IMR-90 (cell line): ENCODE results near the gene HEYL. TPM values are rescaled to one million over a fixed set of nuclear protein-coding genes. Genes with fewer than 3 reads are reported as not detected.

Experiments used
- ATAC-seq: fragments of 200-7000 bp; cut with Tn5 transposase; 2 replicates; pipeline ENCODE4 v1.9.1; 2020; ENCODE audit warnings: low read depth, mild to moderate bottlenecking, moderate library complexity
- BruUV-seq: library from RNA; stranded (reverse); fragments of 400-500 nt; replicated peaks from 2 replicates; lab custom pipeline; 2021; lab: Mats Ljungman, UMichigan
- CTCF ChIA-PET: fragments of 300-600 bp; formaldehyde crosslinking; extraction: SDS; loops from one replicate; lab custom pipeline; 2021; ENCODE audit warnings: antibody characterized with exemption; lab: Yijun Ruan, JAX
- POLR2A ChIA-PET: fragments of 300-600 bp; sonication (Branson Sonifier 250); formaldehyde crosslinking; loops from one replicate; lab custom pipeline; 2022; ENCODE audit warnings: antibody characterized with exemption; ENCODE audit not compliant: unreplicated experiment; lab: Charles Lee
- DNase-seq: peaks from one replicate; pipeline ENCODE4 v3.0.0; 2013
- H2AFZ ChIP-seq: replicated peaks from 2 replicates; pipeline ENCODE3; 2013; ENCODE audit warnings: low read length, mild to moderate bottlenecking; ENCODE audit not compliant: poor library complexity
- H2AK5ac ChIP-seq: 2 replicates; pipeline ENCODE4 v1.6.1; 2013; ENCODE audit warnings: low read depth, low read length, inconsistent platforms
- H2AK9ac ChIP-seq: replicated peaks from 2 replicates; pipeline ENCODE3; 2013; ENCODE audit warnings: mild to moderate bottlenecking, low read depth, low read length, moderate library complexity; ENCODE audit not compliant: poor library complexity
- H2BK120ac ChIP-seq: 2 replicates; pipeline ENCODE4 v1.6.1; 2013; ENCODE audit warnings: low read depth, low read length, inconsistent platforms
- H2BK15ac ChIP-seq: 3 replicates; pipeline ENCODE4 v1.6.1; 2013; ENCODE audit warnings: low read depth, low read length, inconsistent platforms
- H2BK20ac ChIP-seq: 2 replicates; pipeline ENCODE4 v1.6.1; 2013; ENCODE audit warnings: low read depth, mild to moderate bottlenecking, inconsistent platforms, low read length, moderate library complexity
- H2BK5ac ChIP-seq: 2 replicates; pipeline ENCODE4 v1.6.1; 2013; ENCODE audit warnings: mild to moderate bottlenecking, low read depth, low read length, inconsistent platforms; ENCODE audit not compliant: poor library complexity, severe bottlenecking
- H3K14ac ChIP-seq: replicated peaks from 2 replicates; pipeline ENCODE4 v1.6.1; 2013; ENCODE audit warnings: low read depth, low read length, inconsistent platforms
- H3K18ac ChIP-seq: 2 replicates; pipeline ENCODE4 v1.6.1; 2013; ENCODE audit warnings: low read depth, low read length, control low read depth
- H3K23ac ChIP-seq: 2 replicates; pipeline ENCODE4 v1.6.1; 2013; ENCODE audit warnings: low read depth, low read length, inconsistent platforms
- H3K27ac ChIP-seq: 2 replicates; pipeline ENCODE4 v1.5.1; 2013; ENCODE audit warnings: mild to moderate bottlenecking, control low read depth, low read length; ENCODE audit not compliant: insufficient read depth
- H3K27me3 ChIP-seq: 2 replicates; pipeline ENCODE4 v1.6.1; 2013; ENCODE audit warnings: low read length; ENCODE audit not compliant: control insufficient read depth, insufficient read depth
- H3K36me3 ChIP-seq: 2 replicates; pipeline ENCODE4 v1.6.1; 2013; ENCODE audit warnings: low read length, mixed read lengths; ENCODE audit not compliant: control insufficient read depth, insufficient read depth
- H3K4ac ChIP-seq: 2 replicates; pipeline ENCODE4 v1.6.1; 2013; ENCODE audit warnings: low read depth, low read length, inconsistent platforms
- H3K4me1 ChIP-seq: 2 replicates; pipeline ENCODE4 v1.6.1; 2013; ENCODE audit warnings: low read length, mixed read lengths; ENCODE audit not compliant: control insufficient read depth, insufficient read depth
- H3K4me2 ChIP-seq: 2 replicates; pipeline ENCODE4 v1.6.1; 2013; ENCODE audit warnings: low read depth, mild to moderate bottlenecking, control low read depth, low read length, moderate library complexity
- H3K4me3 ChIP-seq: 2 replicates; pipeline ENCODE4 v1.5.1; 2013; ENCODE audit warnings: low read depth, mild to moderate bottlenecking, control low read depth, low read length, moderate library complexity; ENCODE audit not compliant: insufficient read depth
- H3K56ac ChIP-seq: 2 replicates; pipeline ENCODE4 v1.6.1; 2013; ENCODE audit warnings: low read length, inconsistent platforms; ENCODE audit not compliant: insufficient read depth; ENCODE audit errors: extremely low read depth
- H3K79me1 ChIP-seq, 2 experiments: 2 replicates each; pipeline ENCODE4 v1.6.1; 2013; ENCODE audit warnings: low read length in 2 of 2, inconsistent platforms in 1 of 2, low read depth in 1 of 2
- H3K9ac ChIP-seq: 2 replicates; pipeline ENCODE4 v1.6.1; 2013; ENCODE audit warnings: low read depth, low read length, control low read depth
- H3K9me1 ChIP-seq: 2 replicates; pipeline ENCODE4 v1.6.1; 2013; ENCODE audit warnings: low read length, inconsistent platforms; ENCODE audit not compliant: insufficient read depth
- H3K9me3 ChIP-seq: 2 replicates; pipeline ENCODE4 v1.6.1; 2013; ENCODE audit warnings: low read length; ENCODE audit not compliant: control insufficient read depth, insufficient read depth
- H4K20me1 ChIP-seq: 2 replicates; pipeline ENCODE4 v1.6.1; 2013; ENCODE audit warnings: low read length, inconsistent platforms; ENCODE audit not compliant: insufficient read depth
- H4K5ac ChIP-seq: 2 replicates; pipeline ENCODE4 v1.6.1; 2013; ENCODE audit warnings: mild to moderate bottlenecking, low read depth, low read length, control low read depth
- H4K8ac ChIP-seq, 2 experiments: 2 replicates each; pipeline ENCODE4 v1.6.1; 2013; ENCODE audit warnings: low read depth in 2 of 2, low read length in 2 of 2, control low read depth in 1 of 2, inconsistent platforms in 1 of 2
- H4K91ac ChIP-seq: 2 replicates; pipeline ENCODE4 v1.6.1; 2013; ENCODE audit warnings: low read depth, low read length, inconsistent platforms; ENCODE audit not compliant: insufficient read depth
- BHLHE40 ChIP-seq: fragments of 150-350 bp; IDR thresholded peaks from 2 replicates; pipeline ENCODE4 v1.6.1; 2016; ENCODE audit warnings: mild to moderate bottlenecking, low read depth, low read length
- CEBPB ChIP-seq: IDR thresholded peaks from 2 replicates; pipeline ENCODE4 v1.6.1; 2012; ENCODE audit warnings: low read depth, low read length, improper control_type of control experiment
- CHD1 ChIP-seq: IDR thresholded peaks from 2 replicates; pipeline ENCODE4 v1.6.1; 2012; ENCODE audit warnings: low read depth, low read length, improper control_type of control experiment
- CTCF ChIP-seq: conservative IDR thresholded peaks from 2 replicates; pipeline ENCODE4 v1.5.1; 2012; ENCODE audit warnings: mild to moderate bottlenecking, low read depth, low read length, improper control_type of control experiment
- ELK1 ChIP-seq: fragments of 150-350 bp; IDR thresholded peaks from 2 replicates; pipeline ENCODE4 v1.6.1; 2016; ENCODE audit warnings: low read depth, mild to moderate bottlenecking, low read length, moderate library complexity, borderline replicate concordance
- FOS ChIP-seq: fragments of 150-350 bp; IDR thresholded peaks from 2 replicates; pipeline ENCODE4 v1.6.1; 2016; ENCODE audit warnings: low read depth, low read length
- MAFK ChIP-seq: IDR thresholded peaks from 2 replicates; pipeline ENCODE4 v1.6.1; 2012; ENCODE audit warnings: low read depth, low read length, improper control_type of control experiment
- MAZ ChIP-seq: IDR thresholded peaks from 2 replicates; pipeline ENCODE4 v1.6.1; 2012; ENCODE audit warnings: low read depth, mild to moderate bottlenecking, low read length, improper control_type of control experiment, moderate library complexity, borderline replicate concordance
- MXI1 ChIP-seq: IDR thresholded peaks from 2 replicates; pipeline ENCODE4 v1.6.1; 2012; ENCODE audit warnings: low read depth, mild to moderate bottlenecking, low read length, moderate library complexity, borderline replicate concordance
- NFE2L2 ChIP-seq: fragments of 150-350 bp; IDR thresholded peaks from 2 replicates; pipeline ENCODE4 v1.6.1; 2016; ENCODE audit warnings: low read depth, mild to moderate bottlenecking, low read length
- POLR2A ChIP-seq: IDR thresholded peaks from 2 replicates; pipeline ENCODE4 v1.6.1; 2012; ENCODE audit warnings: mild to moderate bottlenecking, low read depth, low read length
- RAD21 ChIP-seq: IDR thresholded peaks from 2 replicates; pipeline ENCODE4 v1.6.1; 2012; ENCODE audit warnings: low read length, improper control_type of control experiment
- RCOR1 ChIP-seq: IDR thresholded peaks from 2 replicates; pipeline ENCODE4 v1.6.1; 2012; ENCODE audit warnings: mild to moderate bottlenecking, low read length, improper control_type of control experiment; ENCODE audit not compliant: insufficient replicate concordance
- RFX5 ChIP-seq: IDR thresholded peaks from 2 replicates; pipeline ENCODE4 v1.8.0; 2012; ENCODE audit warnings: low read depth, mild to moderate bottlenecking, low read length, moderate library complexity
- SMC3 ChIP-seq: fragments of 150-350 bp; IDR thresholded peaks from 2 replicates; pipeline ENCODE4 v1.6.1; 2016; ENCODE audit warnings: low read depth, mild to moderate bottlenecking, antibody characterized with exemption, low read length, moderate library complexity
- USF2 ChIP-seq: fragments of 150-350 bp; IDR thresholded peaks from 2 replicates; pipeline ENCODE4 v1.6.1; 2017; ENCODE audit warnings: mild to moderate bottlenecking, antibody characterized with exemption, low read length, low read depth
- WGBS, 2 experiments: methylation state at CpG; one replicate each; pipeline versions ENCODE4 v1.1.5 to v1.1.7; 2013; ENCODE audit warnings: missing lambda C conversion rate in 2 of 2; ENCODE audit not compliant: insufficient read length in 1 of 2; ENCODE audit errors: extremely low coverage in 2 of 2; 5-methylcytosine and 5-hydroxymethylcytosine counted together
- dilution Hi-C: fragments of 300-500 bp; cut with HindIII; formaldehyde crosslinking; loops from one replicate; pipeline ENCODE4 v1.14.3; 2018; ENCODE audit warnings: low sequenced_read_pairs; ENCODE audit not compliant: unreplicated experiment
- in situ Hi-C: fragments of 300-500 bp; cut with MboI; formaldehyde crosslinking; loops from 3 replicates; pipeline ENCODE4 v1.14.3; 2019; ENCODE audit warnings: low sequenced_read_pairs, inconsistent platforms, mixed read lengths
- intact Hi-C: fragments of 100-400 bp; cut with micrococcal nuclease; formaldehyde crosslinking; loops from 2 replicates; pipeline ENCODE4 v1.10.0; 2022
- polyA plus RNA-seq, 3 experiments: library from polyadenylated mRNA; depleted of rRNA; stranded (reverse); fragments of >200 nt; gene quantifications; 2 replicates each; pipeline ENCODE4 v1.2.3, GENCODE V29; 2012; ENCODE audit warnings: low replicate concordance in 1 of 3
- total RNA-seq: library from RNA; depleted of rRNA; stranded (reverse); fragments of >200 nt; gene quantifications from 2 replicates; pipeline ENCODE4 v1.2.3, GENCODE V29; 2012

Gene HEYL
- total and polyA plus RNA-seq, 2 of the 4 experiments (the other 2 are of a cell fraction) = 0.02 TPM; not detected in 1

GRCh38 chr1:39688706-39689105, 49.3 kb upstream of the HEYL start:
- BruUV-seq = no TSS peak
- ChIA-PET CTCF (no interaction called here), POLR2A (no interaction called here)
- no peak overlapping the region for H4K8ac ChIP-seq
- no peak overlapping the region for H2BK5ac ChIP-seq
- no peaks in the 10 kb centered on the region; the same call in 1 of the 2 replicates for H3K4me1 ChIP-seq
- H4K20me1 ChIP-seq = no peaks in the 10 kb centered on the region; the same call in 1 of the 2 replicates
- in situ Hi-C loops (no loop called here), intact Hi-C loops (no loop called here), dilution Hi-C loops (no loop called here)
- H2AK9ac ChIP-seq = no peak overlapping the region
- H3K4me3 ChIP-seq = no peak overlapping the region
- no peak overlapping the region for H2BK20ac ChIP-seq
- no peak overlapping the region for H3K27ac ChIP-seq
- H3K36me3 ChIP-seq = no peaks in the 10 kb centered on the region
- H4K5ac ChIP-seq = no peak overlapping the region
- H3K56ac ChIP-seq = no peak overlapping the region
- no peak overlapping the region for H3K9ac ChIP-seq
- ATAC-seq (no peak), DNase-seq (no peak)
- H2AFZ ChIP-seq = no peak overlapping the region
- H3K9me1 ChIP-seq = no peaks in the 10 kb centered on the region
- no peak overlapping the region for H2BK15ac ChIP-seq
- peaks cover 4% of the 10 kb centered on the region for H3K9me3 ChIP-seq
- no peaks in the 10 kb centered on the region for H3K79me1 ChIP-seq
- no peak overlapping the region for H3K4me2 ChIP-seq
- H3K14ac ChIP-seq = no peak overlapping the region
- H2BK120ac ChIP-seq = no peak overlapping the region
- peaks cover 89% of the 10 kb centered on the region for H3K27me3 ChIP-seq
- H4K91ac ChIP-seq = no peak overlapping the region
- H3K4ac ChIP-seq = no peak overlapping the region
- TF ChIP-seq RCOR1 = no peak
- no peak for TF ChIP-seq MXI1
- no peak for TF ChIP-seq RAD21
- no peak for TF ChIP-seq FOS
- no peak for TF ChIP-seq NFE2L2
- TF ChIP-seq CHD1 = no peak
- no peak for TF ChIP-seq ELK1
- TF ChIP-seq RFX5 = no peak
- TF ChIP-seq CEBPB = no peak
- TF ChIP-seq POLR2A = no peak
- no peak for TF ChIP-seq MAZ
- no peak for TF ChIP-seq BHLHE40
- no peak for TF ChIP-seq MAFK
- no peak for TF ChIP-seq SMC3
- no peak for TF ChIP-seq USF2
- no peak for TF ChIP-seq CTCF
- H3K18ac ChIP-seq = no peak overlapping the region
- WGBS, 2 experiments = no CpG with 5 or more reads among the region's 3 CpGs
- H3K23ac ChIP-seq = no peak overlapping the region
- H2AK5ac ChIP-seq = no peak overlapping the region
